Measurements from ENCODE around the gene SPAG6. TPM values are rescaled to one million over a fixed set of nuclear protein-coding genes. Genes with fewer than 3 reads are reported as not detected.

SPAG6 gene
- total and polyA plus RNA-seq, 2 of the 4 experiments (the other 2 are of a cell fraction): not detected

DNA sequence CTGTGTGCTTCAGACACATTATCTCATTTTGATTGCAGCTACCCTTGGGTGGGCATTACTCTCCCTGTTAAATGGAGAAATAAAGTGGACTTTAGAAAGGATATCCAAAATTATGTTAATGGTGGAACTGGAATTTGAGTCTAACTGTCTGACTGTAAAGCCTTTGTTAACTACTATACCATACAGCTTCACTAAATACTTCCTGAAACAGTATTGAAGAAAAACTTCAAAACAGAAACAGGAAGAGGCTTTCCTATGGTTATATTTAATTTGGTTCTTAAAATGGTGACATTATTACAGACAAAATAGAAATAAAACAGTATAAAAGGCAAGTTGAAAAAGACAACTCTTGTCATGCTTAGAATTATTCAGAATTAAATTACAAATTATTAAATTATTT, 25.0 kb downstream of the SPAG6 start:
- Histone ChIP-seq H3K4me1 (ENCODE audit: control insufficient read depth, insufficient read depth, low read length) (no peaks in the 10 kb centered on the region), H4K20me1 (ENCODE audit: insufficient read depth, low read length) (no peaks in the 10 kb centered on the region), H3K56ac (ENCODE audit: extremely low read depth, insufficient read depth, low read length) (no peak overlapping the region), H2BK15ac (ENCODE audit: low read depth, low read length) (no peak overlapping the region), H3K9me3 (ENCODE audit: control insufficient read depth, insufficient read depth, low read length) (no peaks in the 10 kb centered on the region), H4K91ac (ENCODE audit: insufficient read depth, low read depth, low read length) (no peak overlapping the region), H3K4ac (ENCODE audit: low read depth, low read length) (no peak overlapping the region), H2AFZ (replicated peaks; ENCODE audit: low read length, poor library complexity) (no peak overlapping the region), H4K5ac (ENCODE audit: low read depth, low read length) (no peak overlapping the region), H3K36me3 (ENCODE audit: control insufficient read depth, insufficient read depth, low read length) (no peaks in the 10 kb centered on the region), H3K4me3 (ENCODE audit: insufficient read depth, low read depth, low read length) (no peak overlapping the region), H3K9ac (ENCODE audit: low read depth, low read length) (no peak overlapping the region), H3K27me3 (ENCODE audit: control insufficient read depth, insufficient read depth, low read length) (peaks cover 3% of the 10 kb centered on the region), H3K18ac (ENCODE audit: low read depth, low read length) (no peak overlapping the region), H2BK5ac (ENCODE audit: low read depth, low read length, poor library complexity, severe bottlenecking) (no peak overlapping the region), H3K27ac (ENCODE audit: insufficient read depth, low read length) (no peak overlapping the region), H2BK20ac (ENCODE audit: low read depth, low read length) (no peak overlapping the region), H3K79me1 (ENCODE audit: low read depth in 1 of 2, low read length in 2 of 2) (no peaks in the 10 kb centered on the region), H2BK120ac (ENCODE audit: low read depth, low read length) (no peak overlapping the region), H4K8ac (ENCODE audit: low read depth in 2 of 2, low read length in 2 of 2) (no peak overlapping the region), H3K4me2 (ENCODE audit: low read depth, low read length) (no peak overlapping the region), H2AK9ac (replicated peaks; ENCODE audit: low read depth, low read length, poor library complexity) (no peak overlapping the region), H3K23ac (ENCODE audit: low read depth, low read length) (no peak overlapping the region), H3K14ac (replicated peaks; ENCODE audit: low read depth, low read length) (no peak overlapping the region), H3K9me1 (ENCODE audit: insufficient read depth, low read length) (no peaks in the 10 kb centered on the region), H2AK5ac (ENCODE audit: low read depth, low read length) (no peak overlapping the region)
- dilution Hi-C loops (cut with HindIII; ENCODE audit: low sequenced_read_pairs, unreplicated experiment) (no loop called here), in situ Hi-C loops (cut with MboI; ENCODE audit: low sequenced_read_pairs) (no loop called here), intact Hi-C loops (cut with micrococcal nuclease) (no loop called here)
- DNase-seq (no peak), ATAC-seq (ENCODE audit: low read depth) (no peak)
- CTCF ChIA-PET: no interaction called here
- TF ChIP-seq, protein P1, sequence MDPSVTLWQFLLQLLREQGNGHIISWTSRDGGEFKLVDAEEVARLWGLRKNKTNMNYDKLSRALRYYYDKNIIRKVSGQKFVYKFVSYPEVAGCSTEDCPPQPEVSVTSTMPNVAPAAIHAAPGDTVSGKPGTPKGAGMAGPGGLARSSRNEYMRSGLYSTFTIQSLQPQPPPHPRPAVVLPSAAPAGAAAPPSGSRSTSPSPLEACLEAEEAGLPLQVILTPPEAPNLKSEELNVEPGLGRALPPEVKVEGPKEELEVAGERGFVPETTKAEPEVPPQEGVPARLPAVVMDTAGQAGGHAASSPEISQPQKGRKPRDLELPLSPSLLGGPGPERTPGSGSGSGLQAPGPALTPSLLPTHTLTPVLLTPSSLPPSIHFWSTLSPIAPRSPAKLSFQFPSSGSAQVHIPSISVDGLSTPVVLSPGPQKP (IDR thresholded peaks at IDR 0.05; ENCODE audit: borderline replicate concordance, low read depth, low read length): no peak
- TF ChIP-seq CHD1 (IDR thresholded peaks at IDR 0.05; ENCODE audit: low read depth, low read length) (no peak), MAFK (IDR thresholded peaks at IDR 0.05; ENCODE audit: low read depth, low read length) (no peak), RCOR1 (IDR thresholded peaks at IDR 0.05; ENCODE audit: insufficient replicate concordance, low read length) (no peak), MXI1 (IDR thresholded peaks at IDR 0.05; ENCODE audit: borderline replicate concordance, low read depth, low read length) (no peak), BHLHE40 (IDR thresholded peaks at IDR 0.05; ENCODE audit: low read depth, low read length) (no peak), POLR2A (IDR thresholded peaks at IDR 0.05; ENCODE audit: low read depth, low read length) (no peak), RAD21 (IDR thresholded peaks at IDR 0.05; ENCODE audit: low read length) (no peak), SMC3 (IDR thresholded peaks at IDR 0.05; ENCODE audit: low read depth, low read length) (no peak), MAZ (IDR thresholded peaks at IDR 0.05; ENCODE audit: borderline replicate concordance, low read depth, low read length) (no peak), NFE2L2 (IDR thresholded peaks at IDR 0.05; ENCODE audit: low read depth, low read length) (no peak), CEBPB (IDR thresholded peaks at IDR 0.05; ENCODE audit: low read depth, low read length) (no peak), RFX5 (IDR thresholded peaks at IDR 0.05; ENCODE audit: low read depth, low read length) (no peak), FOS (IDR thresholded peaks at IDR 0.05; ENCODE audit: low read depth, low read length) (no peak)
- TF ChIP-seq, protein P2, sequence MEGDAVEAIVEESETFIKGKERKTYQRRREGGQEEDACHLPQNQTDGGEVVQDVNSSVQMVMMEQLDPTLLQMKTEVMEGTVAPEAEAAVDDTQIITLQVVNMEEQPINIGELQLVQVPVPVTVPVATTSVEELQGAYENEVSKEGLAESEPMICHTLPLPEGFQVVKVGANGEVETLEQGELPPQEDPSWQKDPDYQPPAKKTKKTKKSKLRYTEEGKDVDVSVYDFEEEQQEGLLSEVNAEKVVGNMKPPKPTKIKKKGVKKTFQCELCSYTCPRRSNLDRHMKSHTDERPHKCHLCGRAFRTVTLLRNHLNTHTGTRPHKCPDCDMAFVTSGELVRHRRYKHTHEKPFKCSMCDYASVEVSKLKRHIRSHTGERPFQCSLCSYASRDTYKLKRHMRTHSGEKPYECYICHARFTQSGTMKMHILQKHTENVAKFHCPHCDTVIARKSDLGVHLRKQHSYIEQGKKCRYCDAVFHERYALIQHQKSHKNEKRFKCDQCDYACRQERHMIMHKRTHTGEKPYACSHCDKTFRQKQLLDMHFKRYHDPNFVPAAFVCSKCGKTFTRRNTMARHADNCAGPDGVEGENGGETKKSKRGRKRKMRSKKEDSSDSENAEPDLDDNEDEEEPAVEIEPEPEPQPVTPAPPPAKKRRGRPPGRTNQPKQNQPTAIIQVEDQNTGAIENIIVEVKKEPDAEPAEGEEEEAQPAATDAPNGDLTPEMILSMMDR (conservative IDR thresholded peaks at IDR 0.05; ENCODE audit: low read depth, low read length): no peak
- TF ChIP-seq, protein P3, sequence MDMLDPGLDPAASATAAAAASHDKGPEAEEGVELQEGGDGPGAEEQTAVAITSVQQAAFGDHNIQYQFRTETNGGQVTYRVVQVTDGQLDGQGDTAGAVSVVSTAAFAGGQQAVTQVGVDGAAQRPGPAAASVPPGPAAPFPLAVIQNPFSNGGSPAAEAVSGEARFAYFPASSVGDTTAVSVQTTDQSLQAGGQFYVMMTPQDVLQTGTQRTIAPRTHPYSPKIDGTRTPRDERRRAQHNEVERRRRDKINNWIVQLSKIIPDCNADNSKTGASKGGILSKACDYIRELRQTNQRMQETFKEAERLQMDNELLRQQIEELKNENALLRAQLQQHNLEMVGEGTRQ (IDR thresholded peaks at IDR 0.05; ENCODE audit: low read depth, low read length): no peak
- POLR2A ChIA-PET (ENCODE audit: unreplicated experiment): no interaction called here
- no TSS peak for BruUV-seq (replicated peaks)
